HG02571 (cell line): ENCODE results near the gene ENTHD1.
"Not testable (repeated sequence)": the region's sequence is repeated elsewhere in the genome, so short reads cannot be mapped to it uniquely, and the experiment has no call there.

Experiments used
- ATAC-seq: cut with Tn5 transposase; IDR thresholded peaks from one replicate; pipeline ENCODE4 v1.9.1; 2021; ENCODE audit warnings: mild to moderate bottlenecking, moderate library complexity; ENCODE audit not compliant: unreplicated experiment

The ENTHD1 gene

GRCh38 chr22:39852799-39853198 is 40.8 kb downstream of the ENTHD1 start:
- ATAC-seq, result no peak

- no peak for ATAC-seq
These were observed 41.8 kb downstream of the ENTHD1 start for GRCh38 chr22:39851606-39852315.

GRCh38 chr22:39847477-39847876 is 46.1 kb downstream of the ENTHD1 start:
- no peak for ATAC-seq

GRCh38 chr22:39846539-39846938 is 47.0 kb downstream of the ENTHD1 start:
- ATAC-seq, result not testable (repeated sequence)

GRCh38 chr22:39845529-39845928 is 48.0 kb downstream of the ENTHD1 start:
- no peak for ATAC-seq

GRCh38 chr22:39839917-39840510 is 53.5 kb downstream of the ENTHD1 start:
- ATAC-seq, result no peak

GRCh38 chr22:39839204-39839603 is 54.4 kb downstream of the ENTHD1 start:
- no peak for ATAC-seq

GRCh38 chr22:39833610-39834009 is 60.0 kb downstream of the ENTHD1 start:
- no peak for ATAC-seq

- no peak for ATAC-seq
These were observed 60.5 kb downstream of the ENTHD1 start for GRCh38 chr22:39833093-39833492.

- ATAC-seq, result no peak
These were observed 60.9 kb downstream of the ENTHD1 start for GRCh38 chr22:39832627-39833074.

GRCh38 chr22:39825661-39826102 is 67.9 kb downstream of the ENTHD1 start:
- ATAC-seq, result no peak

GRCh38 chr22:39821008-39821407 is 72.6 kb downstream of the ENTHD1 start:
- ATAC-seq, result no peak

- no peak for ATAC-seq
These were observed 73.3 kb downstream of the ENTHD1 start for GRCh38 chr22:39820256-39820655.

- no peak for ATAC-seq
These were observed 74.1 kb downstream of the ENTHD1 start for GRCh38 chr22:39819429-39819828.

GRCh38 chr22:39818094-39818493 is 75.5 kb downstream of the ENTHD1 start:
- ATAC-seq, result no peak

- no peak for ATAC-seq
These were observed 77.6 kb downstream of the ENTHD1 start for GRCh38 chr22:39815932-39816331.

GRCh38 chr22:39814899-39815298 is 78.7 kb downstream of the ENTHD1 start:
- no peak for ATAC-seq

GRCh38 chr22:39809772-39810557 is 83.6 kb downstream of the ENTHD1 start:
- ATAC-seq, result no peak

GRCh38 chr22:39808081-39808480 is 85.5 kb downstream of the ENTHD1 start:
- no peak for ATAC-seq

- no peak for ATAC-seq
These were observed 87.5 kb downstream of the ENTHD1 start for GRCh38 chr22:39806109-39806508.

- ATAC-seq, result no peak
These were observed 88.4 kb downstream of the ENTHD1 start for GRCh38 chr22:39805117-39805516.

GRCh38 chr22:39802682-39803081 is 90.9 kb downstream of the ENTHD1 start:
- no peak for ATAC-seq
